Measurements from ENCODE around the gene PLCB4.

Gene PLCB4

DNA sequence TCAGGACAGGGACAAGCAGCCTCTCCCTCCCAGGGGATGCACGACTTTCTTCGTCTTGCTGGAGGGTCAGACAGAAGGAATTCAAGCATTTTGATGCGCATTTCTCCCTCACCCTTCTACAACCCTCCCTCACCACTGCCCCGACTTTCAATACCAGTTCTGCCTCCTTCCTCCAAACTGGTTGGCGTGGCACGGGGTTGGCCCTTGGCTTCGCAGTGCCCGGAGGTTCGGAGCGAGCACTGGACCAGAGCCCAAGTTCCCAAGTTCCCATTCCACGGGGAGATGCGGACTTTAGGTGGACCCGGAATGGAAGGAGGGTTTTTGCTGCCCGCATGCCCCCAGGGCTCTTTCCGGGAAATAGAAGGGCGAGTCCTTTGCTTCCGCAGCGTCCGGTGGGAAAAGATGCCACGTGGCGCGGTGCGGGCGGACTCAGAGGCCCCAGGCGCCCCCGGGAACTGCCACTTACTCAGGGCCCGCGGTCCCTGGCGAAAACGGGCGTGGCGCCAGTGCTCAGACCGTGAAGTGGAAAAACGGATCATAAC lies 437.5 kb downstream of the PLCB4 start:
- Histone ChIP-seq H3K4me3 (ENCODE audit: low read depth, low read length) (no peak overlapping the region), H3K9me3 (ENCODE audit: severe bottlenecking) (peaks cover 2% of the 10 kb centered on the region), H3K36me3 (no peaks in the 10 kb centered on the region), H3K27me3 (ENCODE audit: insufficient read depth, low read depth, severe bottlenecking) (no peaks in the 10 kb centered on the region), H3K27ac (no peak overlapping the region)
- no peak for DNase-seq
- TF ChIP-seq, protein P1, sequence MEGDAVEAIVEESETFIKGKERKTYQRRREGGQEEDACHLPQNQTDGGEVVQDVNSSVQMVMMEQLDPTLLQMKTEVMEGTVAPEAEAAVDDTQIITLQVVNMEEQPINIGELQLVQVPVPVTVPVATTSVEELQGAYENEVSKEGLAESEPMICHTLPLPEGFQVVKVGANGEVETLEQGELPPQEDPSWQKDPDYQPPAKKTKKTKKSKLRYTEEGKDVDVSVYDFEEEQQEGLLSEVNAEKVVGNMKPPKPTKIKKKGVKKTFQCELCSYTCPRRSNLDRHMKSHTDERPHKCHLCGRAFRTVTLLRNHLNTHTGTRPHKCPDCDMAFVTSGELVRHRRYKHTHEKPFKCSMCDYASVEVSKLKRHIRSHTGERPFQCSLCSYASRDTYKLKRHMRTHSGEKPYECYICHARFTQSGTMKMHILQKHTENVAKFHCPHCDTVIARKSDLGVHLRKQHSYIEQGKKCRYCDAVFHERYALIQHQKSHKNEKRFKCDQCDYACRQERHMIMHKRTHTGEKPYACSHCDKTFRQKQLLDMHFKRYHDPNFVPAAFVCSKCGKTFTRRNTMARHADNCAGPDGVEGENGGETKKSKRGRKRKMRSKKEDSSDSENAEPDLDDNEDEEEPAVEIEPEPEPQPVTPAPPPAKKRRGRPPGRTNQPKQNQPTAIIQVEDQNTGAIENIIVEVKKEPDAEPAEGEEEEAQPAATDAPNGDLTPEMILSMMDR (IDR thresholded peaks at IDR 0.05; ENCODE audit: low read depth, low read length): no peak

- H3K4me3 ChIP-seq (ENCODE audit: low read depth, low read length): no peak overlapping the region
- TF ChIP-seq, protein P1 (IDR thresholded peaks at IDR 0.05; ENCODE audit: low read depth, low read length): no peak
Observed at GRCh38 chr20:9506964-9507369, 438.1 kb downstream of the PLCB4 start.

GRCh38 chr20:9507544-9508239 lies 438.8 kb downstream of the PLCB4 start:
- TF ChIP-seq, protein P1 (IDR thresholded peaks at IDR 0.05; ENCODE audit: low read depth, low read length): no peak
- Histone ChIP-seq H3K4me3 (ENCODE audit: low read depth, low read length) (no peak overlapping the region), H3K27ac (no peak overlapping the region), H3K36me3 (no peaks in the 10 kb centered on the region), H3K9me3 (ENCODE audit: severe bottlenecking) (peaks cover 2% of the 10 kb centered on the region), H3K27me3 (ENCODE audit: insufficient read depth, low read depth, severe bottlenecking) (no peaks in the 10 kb centered on the region)
- DNase-seq: no peak

More at GRCh38 chr20:9506964-9507369, 438.1 kb downstream of the PLCB4 start:
- DNase-seq: no peak
- no peaks in the 10 kb centered on the region for H3K27me3 ChIP-seq (ENCODE audit: insufficient read depth, low read depth, severe bottlenecking)
- H3K9me3 ChIP-seq (ENCODE audit: severe bottlenecking): peaks cover 2% of the 10 kb centered on the region
- no peaks in the 10 kb centered on the region for H3K36me3 ChIP-seq
- H3K27ac ChIP-seq: no peak overlapping the region

DNA sequence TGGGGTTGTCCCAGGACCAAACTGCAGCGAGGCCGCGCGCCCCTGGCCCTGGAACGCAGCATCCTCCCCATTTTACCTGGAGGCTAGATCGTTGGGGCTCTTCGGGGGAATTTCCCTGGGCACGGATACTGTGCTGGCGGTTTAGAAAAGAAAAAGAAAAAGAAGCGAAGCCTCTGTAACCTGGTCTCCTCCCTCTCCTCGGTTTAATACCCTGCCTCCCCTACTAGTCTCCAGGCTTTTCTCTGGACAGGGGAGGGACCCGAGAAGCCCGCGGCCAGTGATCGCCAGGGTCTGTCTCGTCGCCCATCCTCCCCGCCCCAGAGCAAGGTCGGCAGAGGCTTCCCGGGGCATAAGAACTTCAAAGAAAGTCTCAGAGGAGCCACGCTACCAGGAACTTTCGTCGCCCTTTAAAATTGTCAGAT lies 439.4 kb downstream of the PLCB4 start:
- no peak for DNase-seq
- Histone ChIP-seq H3K4me3 (ENCODE audit: low read depth, low read length) (no peak overlapping the region), H3K27ac (no peak overlapping the region), H3K27me3 (ENCODE audit: insufficient read depth, low read depth, severe bottlenecking) (no peaks in the 10 kb centered on the region), H3K9me3 (ENCODE audit: severe bottlenecking) (peaks cover 2% of the 10 kb centered on the region), H3K36me3 (no peaks in the 10 kb centered on the region)
- TF ChIP-seq, protein P1 (IDR thresholded peaks at IDR 0.05; ENCODE audit: low read depth, low read length): no peak

DNA sequence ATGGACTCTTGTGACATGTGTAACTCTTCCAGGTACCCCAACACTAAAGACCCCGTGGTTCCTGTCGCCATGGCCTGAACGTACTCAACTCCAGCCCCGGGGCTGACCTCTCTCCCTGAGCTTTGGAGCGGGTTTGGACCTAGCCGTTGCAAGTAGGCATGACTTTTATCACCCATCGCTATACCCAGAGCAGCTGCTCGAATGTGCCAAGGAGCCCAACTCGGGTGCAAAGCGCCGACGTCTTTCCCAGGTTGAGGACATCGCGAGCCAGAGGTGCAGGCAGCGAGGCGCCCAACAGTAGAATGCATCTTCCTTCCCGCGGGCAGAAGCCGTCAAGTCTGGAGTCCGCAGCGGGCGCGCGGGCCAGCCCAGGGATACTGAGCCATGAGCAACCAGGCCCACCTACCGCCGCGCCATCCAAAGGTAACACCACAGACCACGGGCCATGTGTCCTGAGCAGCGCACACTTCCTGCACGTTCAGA lies 439.9 kb downstream of the PLCB4 start:
- Histone ChIP-seq H3K36me3 (no peaks in the 10 kb centered on the region), H3K4me3 (ENCODE audit: low read depth, low read length) (no peak overlapping the region), H3K27me3 (ENCODE audit: insufficient read depth, low read depth, severe bottlenecking) (peaks cover under 1% of the 10 kb centered on the region), H3K27ac (no peak overlapping the region), H3K9me3 (ENCODE audit: severe bottlenecking) (peaks cover 2% of the 10 kb centered on the region)
- TF ChIP-seq, protein P1 (IDR thresholded peaks at IDR 0.05; ENCODE audit: low read depth, low read length): no peak
- DNase-seq: no peak
